ENCODE measurements around the gene NTN3. TPM values are rescaled to one million over a fixed set of nuclear protein-coding genes. Genes with fewer than 3 reads are reported as not detected.

The NTN3 gene
- total and polyA plus RNA-seq, 10 donors = 0.03 to 0.28 (median 0.13) TPM; not detected in 5

GRCh38 chr16:2507665-2508064, 36.6 kb downstream of the NTN3 start:
- H3K27ac ChIP-seq = peak overlapping the region; percentile 59 to 96 (median 88)

GRCh38 chr16:2508722-2509400, 37.8 kb downstream of the NTN3 start:
- no peak overlapping the region for H3K4me3 ChIP-seq
- peaks cover 25 to 77% (median 64%) of the 10 kb centered on the region in 6 donors for H3K4me1 ChIP-seq
- TF ChIP-seq POLR2A (IDR thresholded peaks at IDR 0.05) (no peak), POLR2AphosphoS5 (IDR thresholded peaks at IDR 0.05) (no peak), CTCF (IDR thresholded peaks at IDR 0.05 in 8 of 11, conservative IDR thresholded peaks at IDR 0.05 in 3 of 11) (no peak)
- peak; percentile 80 for DNase-seq
- H3K9me3 ChIP-seq = no peaks in the 10 kb centered on the region
- peak overlapping the region in 7 of 8 donors; percentile 76 to 96 (median 88) for H3K27ac ChIP-seq
- intact Hi-C loops (cut with DNase I; ENCODE audit: low total_unique reads) = no loop called here
- H3K36me3 ChIP-seq = no peaks in the 10 kb centered on the region
- 90 to 94% (median 91%) methylated on average over 14 to 18 of the region's 18 CpGs for WGBS, 5 donors
- no peaks in the 10 kb centered on the region for H3K27me3 ChIP-seq (replicated peaks in 1 of 7)

More at GRCh38 chr16:2507665-2508064, 36.6 kb downstream of the NTN3 start:
- WGBS, 5 donors = 42 to 68% (median 57%) methylated on average over 6 to 11 of the region's 11 CpGs
- Histone ChIP-seq H3K4me3 (peak overlapping the region in 1 of 8 donors; percentile 45), H3K36me3 (no peaks in the 10 kb centered on the region), H3K9me3 (no peaks in the 10 kb centered on the region), H3K4me1 (peaks cover 22 to 80% (median 55%) of the 10 kb centered on the region in 6 donors), H3K27me3 (replicated peaks in 1 of 7) (no peaks in the 10 kb centered on the region)
- peak; percentile 91 for DNase-seq
- intact Hi-C loops (cut with DNase I; ENCODE audit: low total_unique reads) = no loop called here
- TF ChIP-seq POLR2A (IDR thresholded peaks at IDR 0.05) (no peak), POLR2AphosphoS5 (IDR thresholded peaks at IDR 0.05) (peak; percentile 71 to 87 (median 73)), CTCF (IDR thresholded peaks at IDR 0.05 in 8 of 11, conservative IDR thresholded peaks at IDR 0.05 in 3 of 11) (peak in 1 of 11 experiments; percentile 2)

GRCh38 chr16:2511128-2511800, 40.2 kb downstream of the NTN3 start:
- Histone ChIP-seq H3K27me3 (replicated peaks in 1 of 7) (no peaks in the 10 kb centered on the region), H3K4me3 (no peak overlapping the region), H3K27ac (peak overlapping the region in 1 of 8 donors; percentile 100), H3K4me1 (peaks cover 38 to 90% (median 80%) of the 10 kb centered on the region in 6 donors), H3K36me3 (peaks cover 0 to 1% (median 0%) of the 10 kb centered on the region in 6 donors), H3K9me3 (no peaks in the 10 kb centered on the region)
- DNase-seq = peak; percentile 79
- intact Hi-C loops (cut with DNase I; ENCODE audit: low total_unique reads) = no loop called here
- 61 to 78% (median 72%) methylated on average over 24 of the region's 24 CpGs for WGBS, 5 donors
- TF ChIP-seq POLR2AphosphoS5 (IDR thresholded peaks at IDR 0.05) (no peak), CTCF (IDR thresholded peaks at IDR 0.05 in 8 of 11, conservative IDR thresholded peaks at IDR 0.05 in 3 of 11) (no peak), POLR2A (IDR thresholded peaks at IDR 0.05) (no peak)
